ENCODE data around the gene EHMT1. TPM values are rescaled to one million over a fixed set of nuclear protein-coding genes. Genes with fewer than 3 reads are reported as not detected.

The EHMT1 gene
- total and polyA plus RNA-seq, 9 of the 15 experiments (the other 6 are each of a cell fraction or from before 2014, with no cell fraction given): 2.2 to 76.0 (median 36.4) TPM

- Histone ChIP-seq H3K4me2 (ENCODE audit: insufficient read depth, low read length) (no peak overlapping the region), H2AFZ (ENCODE audit: low read depth, low read length) (no peak overlapping the region), H3K9ac (ENCODE audit: insufficient read depth in 1 of 2, low read depth in 2 of 2, low read length in 2 of 2) (peak overlapping the region in 1 of 2 experiments; percentile 37; a peak in 1 of 4 replicates), H3K4me3 (no peak overlapping the region), H3K4me1 (replicated peaks in 1 of 2; ENCODE audit: control insufficient read depth in 2 of 2, insufficient read depth in 2 of 2, low read length in 2 of 2) (peaks cover 17 to 43% of the 10 kb centered on the region in 2 experiments; a peak in 4 of 5 replicates), H3K79me2 (ENCODE audit: control insufficient read depth, insufficient read depth, low read length) (peaks cover 97% of the 10 kb centered on the region), H4K20me1 (replicated peaks; ENCODE audit: control insufficient read depth, insufficient read depth, low read length) (peaks cover 11% of the 10 kb centered on the region), H3K27ac (ENCODE audit: extremely low read depth, low read depth, low read length) (no peak overlapping the region), H3K27me3 (ENCODE audit: control insufficient read depth in 2 of 2, insufficient read depth in 2 of 2, low read length in 2 of 2) (no peaks in the 10 kb centered on the region), H3K9me1 (ENCODE audit: control insufficient read depth, insufficient read depth, low read length) (peaks cover 10% of the 10 kb centered on the region), H3K9me3 (replicated peaks; ENCODE audit: control insufficient read depth, insufficient read depth, low read depth, low read length) (no peaks in the 10 kb centered on the region), H3K36me3 (ENCODE audit: control insufficient read depth, insufficient read depth, low read length) (peaks cover 22% of the 10 kb centered on the region; the same call in 1 of the 3 replicates)
- in situ Hi-C loops (cut with MboI) (no loop called here), intact Hi-C loops (cut with micrococcal nuclease) (loop anchor here (5.0 kb wide), 1 partner anchor 46 kb away; no protein-coding TSS in a partner anchor)
- BruUV-seq (replicated peaks): no TSS peak
- no peak for ATAC-seq
- no peak for DNase-seq (ENCODE audit: extremely low read depth in 1 of 4, low spot score in 3 of 4)
- no peak for FAIRE-seq
- POLR2A ChIA-PET: interaction anchor here (0.5 to 0.7 kb wide), 2 partner anchors 9 to 18 kb away, joined by 3 read pairs; no protein-coding TSS in a partner anchor
- CTCF ChIA-PET (ENCODE audit: low intra/inter-chr PET ratio): no interaction called here
- no peak for TF ChIP-seq MTA3 (IDR thresholded peaks at IDR 0.05; ENCODE audit: borderline replicate concordance)
- 0 out of 2 replicates have a peak, but pooled peaks have one; percentile 6 for TF ChIP-seq EGR1 (conservative IDR thresholded peaks at IDR 0.05)
- no peak for TF ChIP-seq MEIS2 (IDR thresholded peaks at IDR 0.05; ENCODE audit: partially characterized antibody)
Measured at GRCh38 chr9:137668203-137668602, 49.4 kb downstream of the EHMT1 start.

- intact Hi-C loops (cut with micrococcal nuclease) (loop anchor here (5.0 kb wide), 1 partner anchor 47 kb away; no protein-coding TSS in a partner anchor), in situ Hi-C loops (cut with MboI) (no loop called here)
- FAIRE-seq: peak; percentile 88
- TF ChIP-seq E2F3 (CRISPR knock-in tag; IDR thresholded peaks at IDR 0.05) (no peak), ZNF217 (CRISPR knock-in tag; IDR thresholded peaks at IDR 0.05) (no peak), MYC (IDR thresholded peaks at IDR 0.05; ENCODE audit: low read depth, low read length) (peak; percentile 86; the same call in 1 of the 2 replicates), MYC (CRISPR knock-in tag; IDR thresholded peaks at IDR 0.05; ENCODE audit: borderline replicate concordance, low read depth) (no peak), TAF9B (IDR thresholded peaks at IDR 0.05; ENCODE audit: partially characterized antibody) (peak; percentile 62)
- TF ChIP-seq, protein P1, sequence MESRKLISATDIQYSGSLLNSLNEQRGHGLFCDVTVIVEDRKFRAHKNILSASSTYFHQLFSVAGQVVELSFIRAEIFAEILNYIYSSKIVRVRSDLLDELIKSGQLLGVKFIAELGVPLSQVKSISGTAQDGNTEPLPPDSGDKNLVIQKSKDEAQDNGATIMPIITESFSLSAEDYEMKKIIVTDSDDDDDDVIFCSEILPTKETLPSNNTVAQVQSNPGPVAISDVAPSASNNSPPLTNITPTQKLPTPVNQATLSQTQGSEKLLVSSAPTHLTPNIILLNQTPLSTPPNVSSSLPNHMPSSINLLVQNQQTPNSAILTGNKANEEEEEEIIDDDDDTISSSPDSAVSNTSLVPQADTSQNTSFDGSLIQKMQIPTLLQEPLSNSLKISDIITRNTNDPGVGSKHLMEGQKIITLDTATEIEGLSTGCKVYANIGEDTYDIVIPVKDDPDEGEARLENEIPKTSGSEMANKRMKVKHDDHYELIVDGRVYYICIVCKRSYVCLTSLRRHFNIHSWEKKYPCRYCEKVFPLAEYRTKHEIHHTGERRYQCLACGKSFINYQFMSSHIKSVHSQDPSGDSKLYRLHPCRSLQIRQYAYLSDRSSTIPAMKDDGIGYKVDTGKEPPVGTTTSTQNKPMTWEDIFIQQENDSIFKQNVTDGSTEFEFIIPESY (CRISPR knock-in tag; IDR thresholded peaks at IDR 0.05): 0 out of 2 replicates have a peak, but pooled peaks have one; percentile 8
- TF ChIP-seq, protein P2, sequence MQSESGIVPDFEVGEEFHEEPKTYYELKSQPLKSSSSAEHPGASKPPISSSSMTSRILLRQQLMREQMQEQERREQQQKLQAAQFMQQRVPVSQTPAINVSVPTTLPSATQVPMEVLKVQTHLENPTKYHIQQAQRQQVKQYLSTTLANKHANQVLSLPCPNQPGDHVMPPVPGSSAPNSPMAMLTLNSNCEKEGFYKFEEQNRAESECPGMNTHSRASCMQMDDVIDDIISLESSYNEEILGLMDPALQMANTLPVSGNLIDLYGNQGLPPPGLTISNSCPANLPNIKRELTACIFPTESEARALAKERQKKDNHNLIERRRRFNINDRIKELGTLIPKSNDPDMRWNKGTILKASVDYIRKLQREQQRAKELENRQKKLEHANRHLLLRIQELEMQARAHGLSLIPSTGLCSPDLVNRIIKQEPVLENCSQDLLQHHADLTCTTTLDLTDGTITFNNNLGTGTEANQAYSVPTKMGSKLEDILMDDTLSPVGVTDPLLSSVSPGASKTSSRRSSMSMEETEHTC (IDR thresholded peaks at IDR 0.05): 0 out of 2 replicates have a peak, but pooled peaks have one; percentile 33
Measured at GRCh38 chr9:137669261-137669672, 50.5 kb downstream of the EHMT1 start.

More at GRCh38 chr9:137669261-137669672, 50.5 kb downstream of the EHMT1 start:
- no TSS peak for BruUV-seq (replicated peaks)
- Histone ChIP-seq H3K4me1 (replicated peaks in 1 of 2; ENCODE audit: control insufficient read depth in 2 of 2, insufficient read depth in 2 of 2, low read length in 2 of 2) (peaks cover 17 to 53% of the 10 kb centered on the region in 2 experiments; a peak in 4 of 5 replicates), H3K27ac (ENCODE audit: extremely low read depth, low read depth, low read length) (no peak overlapping the region), H4K20me1 (replicated peaks; ENCODE audit: control insufficient read depth, insufficient read depth, low read length) (peaks cover 11% of the 10 kb centered on the region), H3K27me3 (ENCODE audit: control insufficient read depth in 2 of 2, insufficient read depth in 2 of 2, low read length in 2 of 2) (no peaks in the 10 kb centered on the region), H3K36me3 (ENCODE audit: control insufficient read depth, insufficient read depth, low read length) (peaks cover 22% of the 10 kb centered on the region; the same call in 1 of the 3 replicates), H3K79me2 (ENCODE audit: control insufficient read depth, insufficient read depth, low read length) (peaks cover 97% of the 10 kb centered on the region), H2AFZ (ENCODE audit: low read depth, low read length) (no peak overlapping the region), H3K4me2 (ENCODE audit: insufficient read depth, low read length) (no peak overlapping the region), H3K9me1 (ENCODE audit: control insufficient read depth, insufficient read depth, low read length) (peaks cover 10% of the 10 kb centered on the region), H3K4me3 (no peak overlapping the region), H3K9ac (ENCODE audit: insufficient read depth in 1 of 2, low read depth in 2 of 2, low read length in 2 of 2) (no peak overlapping the region), H3K9me3 (replicated peaks; ENCODE audit: control insufficient read depth, insufficient read depth, low read depth, low read length) (no peaks in the 10 kb centered on the region)
- CTCF ChIA-PET (ENCODE audit: low intra/inter-chr PET ratio): interaction anchor here (0.5 kb wide), 1 partner anchor 534 kb away, joined by 3 read pairs; no protein-coding TSS in a partner anchor
- 38% methylated on average over 23 of the region's 23 CpGs for WGBS (ENCODE audit: insufficient coverage, low coverage, missing lambda C conversion rate)
- DNase-seq (ENCODE audit: extremely low read depth in 1 of 4, low spot score in 3 of 4) (peak; percentile 69 to 86 (median 74)), ATAC-seq (peak; percentile 86)
- POLR2A ChIA-PET: no interaction called here
